GM12878 (cell line): ENCODE results near the gene OVOL1. TPM values are rescaled to one million over a fixed set of nuclear protein-coding genes. Genes with fewer than 3 reads are reported as not detected.

Experiments
- ATAC-seq: fragments of 200-7000 bp; cut with Tn5 transposase; 3 replicates; pipeline ENCODE4 v1.9.1; 2020; ENCODE audit warnings: mild to moderate bottlenecking, moderate library complexity
- BruUV-seq: library from RNA; stranded (reverse); fragments of 400-500 nt; replicated peaks from 2 replicates; lab custom pipeline; 2021; lab: Mats Ljungman, UMichigan
- CTCF ChIA-PET: fragments of 300-600 bp; sonication (Branson Sonifier 250); formaldehyde crosslinking; extraction: SDS; loops from one replicate; lab custom pipeline; 2021; ENCODE audit warnings: inconsistent platforms; lab: Yijun Ruan, JAX
- POLR2A ChIA-PET: fragments of 350-600 bp; formaldehyde crosslinking; extraction: SDS; loops from one replicate; lab custom pipeline; 2021; ENCODE audit warnings: inconsistent platforms; lab: Charles Lee
- RAD21 ChIA-PET: fragments of 300-600 bp; sonication (Branson Sonifier 250); formaldehyde crosslinking; loops from one replicate; lab custom pipeline; 2023; ENCODE audit warnings: antibody characterized with exemption; ENCODE audit not compliant: unreplicated experiment; lab: Charles Lee
- SMC1A ChIA-PET: fragments of 300-600 bp; sonication (Branson Sonifier 250); formaldehyde crosslinking; loops from one replicate; lab custom pipeline; 2023; ENCODE audit not compliant: unreplicated experiment, uncharacterized antibody; lab: Charles Lee
- DNase-seq: peaks from one replicate; pipeline ENCODE4 v3.0.0-alpha.2; 2011; ENCODE audit warnings: low read depth, low spot score
- FAIRE-seq: peaks from 3 replicates; lab custom pipeline; 2011; peaks lifted over from hg19 to GRCh38; lab: Jason Lieb, UNC
- H2AFZ ChIP-seq: 2 replicates; pipeline ENCODE4 v1.6.0; 2011; ENCODE audit warnings: low read depth, low read length, control low read depth; ENCODE audit not compliant: control insufficient read depth
- H3K27ac ChIP-seq: 2 replicates; pipeline ENCODE4 v1.5.1; 2011; ENCODE audit warnings: control low read depth; ENCODE audit not compliant: control insufficient read depth, insufficient read depth
- H3K27me3 ChIP-seq, 2 experiments: replicated peaks in 1 of 2; 2 replicates each; pipeline versions ENCODE4 v1.6.0 to v1.6.1; 2011; ENCODE audit warnings: low read length in 1 of 2; ENCODE audit not compliant: control insufficient read depth in 2 of 2, insufficient read depth in 2 of 2
- H3K36me3 ChIP-seq, 2 experiments: 2 replicates each; pipeline ENCODE4 v1.5.1; 2011; ENCODE audit warnings: low read length in 1 of 2; ENCODE audit not compliant: control insufficient read depth in 2 of 2, insufficient read depth in 2 of 2
- H3K4me1 ChIP-seq: 2 replicates; pipeline ENCODE4 v1.6.1; 2011; ENCODE audit warnings: mild to moderate bottlenecking, low read length, moderate library complexity, mixed read lengths; ENCODE audit not compliant: control insufficient read depth, insufficient read depth
- H3K4me2 ChIP-seq: 2 replicates; pipeline ENCODE4 v1.6.0; 2011; ENCODE audit warnings: control low read depth; ENCODE audit not compliant: control insufficient read depth, insufficient read depth
- H3K4me3 ChIP-seq: fragments of 200-600 bp; sonication (generic); 2 replicates; pipeline ENCODE4 v1.5.1; 2016
- H3K79me2 ChIP-seq: 2 replicates; pipeline ENCODE4 v1.6.0; 2011; ENCODE audit warnings: low read length; ENCODE audit not compliant: control insufficient read depth, insufficient read depth
- H3K9ac ChIP-seq: 2 replicates; pipeline ENCODE4 v1.8.0; 2011; ENCODE audit warnings: low read length, control low read depth, mixed read lengths; ENCODE audit not compliant: control insufficient read depth, insufficient read depth
- H3K9me3 ChIP-seq: replicated peaks from 3 replicates; pipeline ENCODE4 v1.5.1; 2011; ENCODE audit warnings: mild to moderate bottlenecking, low read length; ENCODE audit not compliant: control insufficient read depth, insufficient read depth
- H4K20me1 ChIP-seq: 2 replicates; pipeline ENCODE4 v1.6.0; 2011; ENCODE audit not compliant: control insufficient read depth, insufficient read depth
- BCL11A ChIP-seq: IDR thresholded peaks from 2 replicates; pipeline ENCODE4 v1.6.1; 2011; ENCODE audit warnings: low read depth, low read length
- BCLAF1 ChIP-seq: fragments of 450-650 bp; IDR thresholded peaks from 2 replicates; pipeline ENCODE4 v1.6.1; 2017; ENCODE audit warnings: antibody characterized with exemption, mild to moderate bottlenecking, moderate library complexity
- HDAC2 ChIP-seq: fragments of 200-600 bp; sonication (generic); IDR thresholded peaks from 2 replicates; pipeline ENCODE4 v1.6.1; 2017
- JUND ChIP-seq: IDR thresholded peaks from 2 replicates; pipeline ENCODE4 v1.6.1; 2012; ENCODE audit warnings: low read depth, mild to moderate bottlenecking, low read length, improper control_type of control experiment, moderate library complexity
- MAX ChIP-seq: IDR thresholded peaks from 2 replicates; pipeline ENCODE4 v1.6.1; 2012; ENCODE audit warnings: low read depth, low read length, improper control_type of control experiment
- NR2C1 ChIP-seq: fragments of 450-650 bp; IDR thresholded peaks from 2 replicates; pipeline ENCODE4 v1.6.1; 2017; ENCODE audit warnings: antibody characterized with exemption, mild to moderate bottlenecking, moderate library complexity
- PKNOX1 ChIP-seq: fragments of 450-650 bp; IDR thresholded peaks from 2 replicates; pipeline ENCODE4 v1.6.1; 2016; ENCODE audit warnings: mild to moderate bottlenecking
- POLR2AphosphoS2 ChIP-seq: IDR thresholded peaks from 2 replicates; pipeline ENCODE4 v1.6.1; 2011; ENCODE audit warnings: low read depth, mild to moderate bottlenecking, low read length, improper control_type of control experiment, moderate library complexity
- RUNX3 ChIP-seq: IDR thresholded peaks from 2 replicates; pipeline ENCODE4 v1.6.1; 2012; ENCODE audit warnings: low read length, inconsistent platforms
- SMARCA5 ChIP-seq: fragments of 450-650 bp; IDR thresholded peaks from 2 replicates; pipeline ENCODE4 v1.6.1; 2017; ENCODE audit warnings: mild to moderate bottlenecking
- STAT1 ChIP-seq: fragments of 450-650 bp; conservative IDR thresholded peaks from 2 replicates; pipeline ENCODE4 v1.6.1; 2014; ENCODE audit warnings: antibody characterized with exemption, mild to moderate bottlenecking
- ZNF687 ChIP-seq: fragments of 450-650 bp; IDR thresholded peaks from 2 replicates; pipeline ENCODE4 v1.6.1; 2017; ENCODE audit warnings: mild to moderate bottlenecking, moderate library complexity
- WGBS: methylation state at CpG from one replicate; pipeline ENCODE4 v1.1.6; 2016; ENCODE audit warnings: low lambda C conversion rate; ENCODE audit not compliant: insufficient replicate concordance, insufficient coverage; ENCODE audit errors: missing lambda C conversion rate; 5-methylcytosine and 5-hydroxymethylcytosine counted together
- in situ Hi-C: fragments of 300-500 bp; cut with MboI; formaldehyde crosslinking; loops from 9 replicates; pipeline ENCODE4 v1.14.3; 2018; ENCODE audit warnings: mixed read lengths
- intact Hi-C: fragments of 100-400 bp; cut with micrococcal nuclease; formaldehyde crosslinking; loops from one replicate; pipeline ENCODE4 v1.14.2; 2022; ENCODE audit not compliant: unreplicated experiment
- polyA plus RNA-seq, 11 experiments: library from polyadenylated mRNA; depleted of rRNA in 4 of 11; unstranded in 6 of 11; stranded (reverse) in 5 of 11; fragments of >200 nt; fragmentation: Nextera tagmentation in 4 of 11; fragmentation: Illumina TruSeq in 1 of 11; extraction: Ambion mirVana in 4 of 11; extraction: Trizol in 1 of 11; gene quantifications; 1 replicate in 1 of 11; 2 replicates in 10 of 11; pipeline versions ENCODE4 v1.2.1 to v1.2.3, GENCODE V29; 2011 to 2016; ENCODE audit warnings: inconsistent platforms in 2 of 11, missing spikeins in 2 of 11, low read depth in 1 of 11
- total RNA-seq, 4 experiments: library from RNA; depleted of rRNA in 3 of 4; stranded (reverse); fragments of >200 nt in 3 of 4; fragmentation: Illumina TruSeq in 1 of 4; extraction: Trizol in 1 of 4; gene quantifications; 2 replicates each; pipeline versions ENCODE4 v1.2.1 to v1.2.3, GENCODE V29; 2013 to 2021

OVOL1 gene
- total and polyA plus RNA-seq, 10 of the 15 experiments (the other 5 are each of a cell fraction or from before 2014, with no cell fraction given): 0.04 to 0.96 (median 0.09) TPM; not detected in 7

- FAIRE-seq (no peak), ATAC-seq (no peak), DNase-seq (no peak)
- ChIA-PET CTCF (interaction anchor here (1.1 to 8.7 kb wide), 3 partner anchors 44 to 69 kb away, joined by 4 to 192 read pairs (median 8); partner anchors contain the start of gene KAT5), RAD21 (interaction anchor here (0.8 kb wide), 1 partner anchor 63 kb away, joined by 4 read pairs; the partner anchor contains the start of gene KAT5), POLR2A (interaction anchor here (0.6 to 1.0 kb wide), 2 partner anchors 18 to 64 kb away, joined by 5 to 6 read pairs; no protein-coding TSS in a partner anchor), SMC1A (interaction anchor here (1.4 kb wide), 1 partner anchor 62 kb away, joined by 3 read pairs; the partner anchor contains the start of gene KAT5)
- intact Hi-C loops: no loop called here
- Histone ChIP-seq H3K9ac (no peak overlapping the region), H3K4me2 (no peak overlapping the region), H3K79me2 (peaks cover 7% of the 10 kb centered on the region), H3K27ac (no peak overlapping the region), H3K27me3 (no peaks in the 10 kb centered on the region), H3K4me1 (peaks cover 11% of the 10 kb centered on the region), H3K9me3 (no peaks in the 10 kb centered on the region), H2AFZ (no peak overlapping the region), H4K20me1 (no peaks in the 10 kb centered on the region; the same call in 1 of the 2 replicates), H3K36me3 (peaks cover 3 to 4% of the 10 kb centered on the region in 2 experiments; a peak in 3 of 4 replicates), H3K4me3 (no peak overlapping the region)
- 84% methylated on average over 9 of the region's 9 CpGs for WGBS
- no TSS peak for BruUV-seq
- in situ Hi-C loops: loop anchor here (5.0 kb wide), 2 partner anchors 48 to 62 kb away; partner anchors contain the start of gene KAT5
- TF ChIP-seq JUND (no peak), PKNOX1 (no peak), ZNF687 (no peak), NR2C1 (no peak), RUNX3 (no peak), SMARCA5 (no peak), MAX (no peak), BCLAF1 (no peak), BCL11A (no peak), HDAC2 (no peak), POLR2AphosphoS2 (no peak), STAT1 (no peak)
Measured at GRCh38 chr11:65774525-65775306, 12.1 kb upstream of the OVOL1 start.
